IMR-90 (cell line): ENCODE measurements around the gene NELL1. TPM values are rescaled to one million over a fixed set of nuclear protein-coding genes. Genes with fewer than 3 reads are reported as not detected.

ENCODE experiments used
- ATAC-seq: fragments of 200-7000 bp; cut with Tn5 transposase; 2 replicates; pipeline ENCODE4 v1.9.1; 2020; ENCODE audit warnings: low read depth, mild to moderate bottlenecking, moderate library complexity
- BruUV-seq: library from RNA; stranded (reverse); fragments of 400-500 nt; replicated peaks from 2 replicates; lab custom pipeline; 2021; lab: Mats Ljungman, UMichigan
- CTCF ChIA-PET: fragments of 300-600 bp; formaldehyde crosslinking; extraction: SDS; loops from one replicate; lab custom pipeline; 2021; ENCODE audit warnings: antibody characterized with exemption; lab: Yijun Ruan, JAX
- POLR2A ChIA-PET: fragments of 300-600 bp; sonication (Branson Sonifier 250); formaldehyde crosslinking; loops from one replicate; lab custom pipeline; 2022; ENCODE audit warnings: antibody characterized with exemption; ENCODE audit not compliant: unreplicated experiment; lab: Charles Lee
- DNase-seq: peaks from one replicate; pipeline ENCODE4 v3.0.0; 2013
- H2AFZ ChIP-seq: replicated peaks from 2 replicates; pipeline ENCODE3; 2013; ENCODE audit warnings: low read length, mild to moderate bottlenecking; ENCODE audit not compliant: poor library complexity
- H2AK5ac ChIP-seq: 2 replicates; pipeline ENCODE4 v1.6.1; 2013; ENCODE audit warnings: low read depth, low read length, inconsistent platforms
- H2AK9ac ChIP-seq: replicated peaks from 2 replicates; pipeline ENCODE3; 2013; ENCODE audit warnings: mild to moderate bottlenecking, low read depth, low read length, moderate library complexity; ENCODE audit not compliant: poor library complexity
- H2BK120ac ChIP-seq: 2 replicates; pipeline ENCODE4 v1.6.1; 2013; ENCODE audit warnings: low read depth, low read length, inconsistent platforms
- H2BK15ac ChIP-seq: 3 replicates; pipeline ENCODE4 v1.6.1; 2013; ENCODE audit warnings: low read depth, low read length, inconsistent platforms
- H2BK20ac ChIP-seq: 2 replicates; pipeline ENCODE4 v1.6.1; 2013; ENCODE audit warnings: low read depth, mild to moderate bottlenecking, inconsistent platforms, low read length, moderate library complexity
- H2BK5ac ChIP-seq: 2 replicates; pipeline ENCODE4 v1.6.1; 2013; ENCODE audit warnings: mild to moderate bottlenecking, low read depth, low read length, inconsistent platforms; ENCODE audit not compliant: poor library complexity, severe bottlenecking
- H3K14ac ChIP-seq: replicated peaks from 2 replicates; pipeline ENCODE4 v1.6.1; 2013; ENCODE audit warnings: low read depth, low read length, inconsistent platforms
- H3K18ac ChIP-seq: 2 replicates; pipeline ENCODE4 v1.6.1; 2013; ENCODE audit warnings: low read depth, low read length, control low read depth
- H3K23ac ChIP-seq: 2 replicates; pipeline ENCODE4 v1.6.1; 2013; ENCODE audit warnings: low read depth, low read length, inconsistent platforms
- H3K27ac ChIP-seq: 2 replicates; pipeline ENCODE4 v1.5.1; 2013; ENCODE audit warnings: mild to moderate bottlenecking, control low read depth, low read length; ENCODE audit not compliant: insufficient read depth
- H3K27me3 ChIP-seq: 2 replicates; pipeline ENCODE4 v1.6.1; 2013; ENCODE audit warnings: low read length; ENCODE audit not compliant: control insufficient read depth, insufficient read depth
- H3K36me3 ChIP-seq: 2 replicates; pipeline ENCODE4 v1.6.1; 2013; ENCODE audit warnings: low read length, mixed read lengths; ENCODE audit not compliant: control insufficient read depth, insufficient read depth
- H3K4ac ChIP-seq: 2 replicates; pipeline ENCODE4 v1.6.1; 2013; ENCODE audit warnings: low read depth, low read length, inconsistent platforms
- H3K4me1 ChIP-seq: 2 replicates; pipeline ENCODE4 v1.6.1; 2013; ENCODE audit warnings: low read length, mixed read lengths; ENCODE audit not compliant: control insufficient read depth, insufficient read depth
- H3K4me2 ChIP-seq: 2 replicates; pipeline ENCODE4 v1.6.1; 2013; ENCODE audit warnings: low read depth, mild to moderate bottlenecking, control low read depth, low read length, moderate library complexity
- H3K4me3 ChIP-seq: 2 replicates; pipeline ENCODE4 v1.5.1; 2013; ENCODE audit warnings: low read depth, mild to moderate bottlenecking, control low read depth, low read length, moderate library complexity; ENCODE audit not compliant: insufficient read depth
- H3K56ac ChIP-seq: 2 replicates; pipeline ENCODE4 v1.6.1; 2013; ENCODE audit warnings: low read length, inconsistent platforms; ENCODE audit not compliant: insufficient read depth; ENCODE audit errors: extremely low read depth
- H3K79me1 ChIP-seq, 2 experiments: 2 replicates each; pipeline ENCODE4 v1.6.1; 2013; ENCODE audit warnings: low read length in 2 of 2, inconsistent platforms in 1 of 2, low read depth in 1 of 2
- H3K9ac ChIP-seq: 2 replicates; pipeline ENCODE4 v1.6.1; 2013; ENCODE audit warnings: low read depth, low read length, control low read depth
- H3K9me1 ChIP-seq: 2 replicates; pipeline ENCODE4 v1.6.1; 2013; ENCODE audit warnings: low read length, inconsistent platforms; ENCODE audit not compliant: insufficient read depth
- H3K9me3 ChIP-seq: 2 replicates; pipeline ENCODE4 v1.6.1; 2013; ENCODE audit warnings: low read length; ENCODE audit not compliant: control insufficient read depth, insufficient read depth
- H4K20me1 ChIP-seq: 2 replicates; pipeline ENCODE4 v1.6.1; 2013; ENCODE audit warnings: low read length, inconsistent platforms; ENCODE audit not compliant: insufficient read depth
- H4K5ac ChIP-seq: 2 replicates; pipeline ENCODE4 v1.6.1; 2013; ENCODE audit warnings: mild to moderate bottlenecking, low read depth, low read length, control low read depth
- H4K8ac ChIP-seq, 2 experiments: 2 replicates each; pipeline ENCODE4 v1.6.1; 2013; ENCODE audit warnings: low read depth in 2 of 2, low read length in 2 of 2, control low read depth in 1 of 2, inconsistent platforms in 1 of 2
- H4K91ac ChIP-seq: 2 replicates; pipeline ENCODE4 v1.6.1; 2013; ENCODE audit warnings: low read depth, low read length, inconsistent platforms; ENCODE audit not compliant: insufficient read depth
- FOS ChIP-seq: fragments of 150-350 bp; IDR thresholded peaks from 2 replicates; pipeline ENCODE4 v1.6.1; 2016; ENCODE audit warnings: low read depth, low read length
- MAFK ChIP-seq: IDR thresholded peaks from 2 replicates; pipeline ENCODE4 v1.6.1; 2012; ENCODE audit warnings: low read depth, low read length, improper control_type of control experiment
- MAZ ChIP-seq: IDR thresholded peaks from 2 replicates; pipeline ENCODE4 v1.6.1; 2012; ENCODE audit warnings: low read depth, mild to moderate bottlenecking, low read length, improper control_type of control experiment, moderate library complexity, borderline replicate concordance
- MXI1 ChIP-seq: IDR thresholded peaks from 2 replicates; pipeline ENCODE4 v1.6.1; 2012; ENCODE audit warnings: low read depth, mild to moderate bottlenecking, low read length, moderate library complexity, borderline replicate concordance
- NFE2L2 ChIP-seq: fragments of 150-350 bp; IDR thresholded peaks from 2 replicates; pipeline ENCODE4 v1.6.1; 2016; ENCODE audit warnings: low read depth, mild to moderate bottlenecking, low read length
- POLR2A ChIP-seq: IDR thresholded peaks from 2 replicates; pipeline ENCODE4 v1.6.1; 2012; ENCODE audit warnings: mild to moderate bottlenecking, low read depth, low read length
- RAD21 ChIP-seq: IDR thresholded peaks from 2 replicates; pipeline ENCODE4 v1.6.1; 2012; ENCODE audit warnings: low read length, improper control_type of control experiment
- RCOR1 ChIP-seq: IDR thresholded peaks from 2 replicates; pipeline ENCODE4 v1.6.1; 2012; ENCODE audit warnings: mild to moderate bottlenecking, low read length, improper control_type of control experiment; ENCODE audit not compliant: insufficient replicate concordance
- SMC3 ChIP-seq: fragments of 150-350 bp; IDR thresholded peaks from 2 replicates; pipeline ENCODE4 v1.6.1; 2016; ENCODE audit warnings: low read depth, mild to moderate bottlenecking, antibody characterized with exemption, low read length, moderate library complexity
- WGBS, 2 experiments: methylation state at CpG; one replicate each; pipeline versions ENCODE4 v1.1.5 to v1.1.7; 2013; ENCODE audit warnings: missing lambda C conversion rate in 2 of 2; ENCODE audit not compliant: insufficient read length in 1 of 2; ENCODE audit errors: extremely low coverage in 2 of 2; 5-methylcytosine and 5-hydroxymethylcytosine counted together
- dilution Hi-C: fragments of 300-500 bp; cut with HindIII; formaldehyde crosslinking; loops from one replicate; pipeline ENCODE4 v1.14.3; 2018; ENCODE audit warnings: low sequenced_read_pairs; ENCODE audit not compliant: unreplicated experiment
- in situ Hi-C: fragments of 300-500 bp; cut with MboI; formaldehyde crosslinking; loops from 3 replicates; pipeline ENCODE4 v1.14.3; 2019; ENCODE audit warnings: low sequenced_read_pairs, inconsistent platforms, mixed read lengths
- intact Hi-C: fragments of 100-400 bp; cut with micrococcal nuclease; formaldehyde crosslinking; loops from 2 replicates; pipeline ENCODE4 v1.10.0; 2022
- polyA plus RNA-seq, 3 experiments: library from polyadenylated mRNA; depleted of rRNA; stranded (reverse); fragments of >200 nt; gene quantifications; 2 replicates each; pipeline ENCODE4 v1.2.3, GENCODE V29; 2012; ENCODE audit warnings: low replicate concordance in 1 of 3
- total RNA-seq: library from RNA; depleted of rRNA; stranded (reverse); fragments of >200 nt; gene quantifications from 2 replicates; pipeline ENCODE4 v1.2.3, GENCODE V29; 2012
- TF ChIP-seq, protein P1 (sequence below): fragments of 150-350 bp; IDR thresholded peaks from 2 replicates; pipeline ENCODE4 v1.6.1; 2017; ENCODE audit warnings: mild to moderate bottlenecking, antibody characterized with exemption, low read length, low read depth
- TF ChIP-seq, protein P2 (sequence below): conservative IDR thresholded peaks from 2 replicates; pipeline ENCODE4 v1.5.1; 2012; ENCODE audit warnings: mild to moderate bottlenecking, low read depth, low read length, improper control_type of control experiment
- TF ChIP-seq, protein P3 (sequence below): fragments of 150-350 bp; IDR thresholded peaks from 2 replicates; pipeline ENCODE4 v1.6.1; 2016; ENCODE audit warnings: low read depth, mild to moderate bottlenecking, low read length, moderate library complexity, borderline replicate concordance

NELL1 gene
- total and polyA plus RNA-seq, 2 of the 4 experiments (the other 2 are of a cell fraction): not detected

DNA sequence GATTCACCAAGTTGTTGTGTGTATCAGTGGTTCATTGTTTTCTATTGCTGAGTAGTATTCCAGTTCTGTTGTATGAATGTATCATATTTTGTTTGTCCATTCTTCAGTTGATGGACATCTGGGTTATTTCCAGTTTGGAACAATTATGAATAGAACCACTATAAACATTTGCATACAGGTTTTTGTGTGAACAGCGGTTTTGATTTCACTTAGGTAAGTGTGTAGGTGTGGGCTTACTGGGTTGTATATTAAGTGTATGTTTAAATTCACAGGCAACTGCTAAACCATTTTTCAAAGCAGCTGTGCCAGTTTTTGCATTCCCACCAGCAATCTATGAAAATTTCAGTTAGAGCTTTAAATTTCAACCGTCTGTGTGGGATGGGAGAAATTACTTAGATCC lies 217.8 kb downstream of the NELL1 start:
- H2AK5ac ChIP-seq: no peak overlapping the region
- H3K27me3 ChIP-seq: no peaks in the 10 kb centered on the region
- no peak overlapping the region for H2BK5ac ChIP-seq
- no TSS peak for BruUV-seq
- no peak overlapping the region for H3K56ac ChIP-seq
- in situ Hi-C loops: no loop called here
- no peaks in the 10 kb centered on the region for H3K4me1 ChIP-seq
- POLR2A ChIA-PET: no interaction called here
- H3K9ac ChIP-seq: no peak overlapping the region
- H3K9me1 ChIP-seq: no peaks in the 10 kb centered on the region
- no peak overlapping the region for H2BK120ac ChIP-seq
- WGBS, 2 experiments: no CpG with 5 or more reads among the region's 2 CpGs
- H2AFZ ChIP-seq: no peak overlapping the region
- H2BK20ac ChIP-seq: no peak overlapping the region
- H3K79me1 ChIP-seq: no peaks in the 10 kb centered on the region
- H3K9me3 ChIP-seq: peaks cover 13% of the 10 kb centered on the region
- H3K23ac ChIP-seq: no peak overlapping the region
- TF ChIP-seq RAD21 (no peak), POLR2A (no peak), NFE2L2 (no peak), RCOR1 (no peak), MXI1 (no peak), MAZ (no peak), FOS (no peak), SMC3 (no peak), MAFK (no peak)
- TF ChIP-seq, protein P1, sequence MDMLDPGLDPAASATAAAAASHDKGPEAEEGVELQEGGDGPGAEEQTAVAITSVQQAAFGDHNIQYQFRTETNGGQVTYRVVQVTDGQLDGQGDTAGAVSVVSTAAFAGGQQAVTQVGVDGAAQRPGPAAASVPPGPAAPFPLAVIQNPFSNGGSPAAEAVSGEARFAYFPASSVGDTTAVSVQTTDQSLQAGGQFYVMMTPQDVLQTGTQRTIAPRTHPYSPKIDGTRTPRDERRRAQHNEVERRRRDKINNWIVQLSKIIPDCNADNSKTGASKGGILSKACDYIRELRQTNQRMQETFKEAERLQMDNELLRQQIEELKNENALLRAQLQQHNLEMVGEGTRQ: no peak
- TF ChIP-seq, protein P2, sequence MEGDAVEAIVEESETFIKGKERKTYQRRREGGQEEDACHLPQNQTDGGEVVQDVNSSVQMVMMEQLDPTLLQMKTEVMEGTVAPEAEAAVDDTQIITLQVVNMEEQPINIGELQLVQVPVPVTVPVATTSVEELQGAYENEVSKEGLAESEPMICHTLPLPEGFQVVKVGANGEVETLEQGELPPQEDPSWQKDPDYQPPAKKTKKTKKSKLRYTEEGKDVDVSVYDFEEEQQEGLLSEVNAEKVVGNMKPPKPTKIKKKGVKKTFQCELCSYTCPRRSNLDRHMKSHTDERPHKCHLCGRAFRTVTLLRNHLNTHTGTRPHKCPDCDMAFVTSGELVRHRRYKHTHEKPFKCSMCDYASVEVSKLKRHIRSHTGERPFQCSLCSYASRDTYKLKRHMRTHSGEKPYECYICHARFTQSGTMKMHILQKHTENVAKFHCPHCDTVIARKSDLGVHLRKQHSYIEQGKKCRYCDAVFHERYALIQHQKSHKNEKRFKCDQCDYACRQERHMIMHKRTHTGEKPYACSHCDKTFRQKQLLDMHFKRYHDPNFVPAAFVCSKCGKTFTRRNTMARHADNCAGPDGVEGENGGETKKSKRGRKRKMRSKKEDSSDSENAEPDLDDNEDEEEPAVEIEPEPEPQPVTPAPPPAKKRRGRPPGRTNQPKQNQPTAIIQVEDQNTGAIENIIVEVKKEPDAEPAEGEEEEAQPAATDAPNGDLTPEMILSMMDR: no peak
- TF ChIP-seq, protein P3, sequence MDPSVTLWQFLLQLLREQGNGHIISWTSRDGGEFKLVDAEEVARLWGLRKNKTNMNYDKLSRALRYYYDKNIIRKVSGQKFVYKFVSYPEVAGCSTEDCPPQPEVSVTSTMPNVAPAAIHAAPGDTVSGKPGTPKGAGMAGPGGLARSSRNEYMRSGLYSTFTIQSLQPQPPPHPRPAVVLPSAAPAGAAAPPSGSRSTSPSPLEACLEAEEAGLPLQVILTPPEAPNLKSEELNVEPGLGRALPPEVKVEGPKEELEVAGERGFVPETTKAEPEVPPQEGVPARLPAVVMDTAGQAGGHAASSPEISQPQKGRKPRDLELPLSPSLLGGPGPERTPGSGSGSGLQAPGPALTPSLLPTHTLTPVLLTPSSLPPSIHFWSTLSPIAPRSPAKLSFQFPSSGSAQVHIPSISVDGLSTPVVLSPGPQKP: no peak
- H4K5ac ChIP-seq: no peak overlapping the region
- no peak overlapping the region for H4K8ac ChIP-seq
- no peak for ATAC-seq
- intact Hi-C loops: no loop called here
- no peak overlapping the region for H2AK9ac ChIP-seq
- H3K36me3 ChIP-seq: no peaks in the 10 kb centered on the region
- DNase-seq: no peak
- no peak overlapping the region for H3K4me3 ChIP-seq
- H4K20me1 ChIP-seq: no peaks in the 10 kb centered on the region
- H2BK15ac ChIP-seq: no peak overlapping the region
- dilution Hi-C loops: no loop called here
- CTCF ChIA-PET: no interaction called here
- no peak overlapping the region for H3K4ac ChIP-seq
- H3K27ac ChIP-seq: no peak overlapping the region
- H3K18ac ChIP-seq: no peak overlapping the region
- H3K14ac ChIP-seq: no peak overlapping the region
- no peak overlapping the region for H4K91ac ChIP-seq
- H3K4me2 ChIP-seq: no peak overlapping the region
